Measurements from ENCODE around the gene LIMA1.

LIMA1 gene

DNA sequence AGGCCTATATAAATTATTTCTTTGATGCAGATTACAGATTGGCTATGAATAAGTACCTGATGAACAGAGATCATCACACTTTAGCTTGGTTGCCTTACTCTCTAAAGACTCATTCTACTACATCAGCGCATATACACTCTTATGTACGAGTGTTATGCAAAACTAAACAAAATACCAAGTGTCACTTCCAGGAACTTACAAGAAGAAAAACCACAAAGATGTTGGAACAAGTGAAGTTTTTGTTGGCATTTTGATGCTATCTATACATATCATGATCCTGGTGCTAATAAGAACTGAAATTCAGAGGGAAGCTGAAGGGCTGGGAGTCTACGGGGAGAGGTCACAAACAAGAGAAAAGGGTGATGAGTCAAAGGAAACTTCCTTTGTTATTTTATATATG lies 68.3 kb downstream of the LIMA1 start:
- Histone ChIP-seq H3K4me3 (no peak overlapping the region), H3K27ac (no peak overlapping the region)
- TF ChIP-seq, protein P1, sequence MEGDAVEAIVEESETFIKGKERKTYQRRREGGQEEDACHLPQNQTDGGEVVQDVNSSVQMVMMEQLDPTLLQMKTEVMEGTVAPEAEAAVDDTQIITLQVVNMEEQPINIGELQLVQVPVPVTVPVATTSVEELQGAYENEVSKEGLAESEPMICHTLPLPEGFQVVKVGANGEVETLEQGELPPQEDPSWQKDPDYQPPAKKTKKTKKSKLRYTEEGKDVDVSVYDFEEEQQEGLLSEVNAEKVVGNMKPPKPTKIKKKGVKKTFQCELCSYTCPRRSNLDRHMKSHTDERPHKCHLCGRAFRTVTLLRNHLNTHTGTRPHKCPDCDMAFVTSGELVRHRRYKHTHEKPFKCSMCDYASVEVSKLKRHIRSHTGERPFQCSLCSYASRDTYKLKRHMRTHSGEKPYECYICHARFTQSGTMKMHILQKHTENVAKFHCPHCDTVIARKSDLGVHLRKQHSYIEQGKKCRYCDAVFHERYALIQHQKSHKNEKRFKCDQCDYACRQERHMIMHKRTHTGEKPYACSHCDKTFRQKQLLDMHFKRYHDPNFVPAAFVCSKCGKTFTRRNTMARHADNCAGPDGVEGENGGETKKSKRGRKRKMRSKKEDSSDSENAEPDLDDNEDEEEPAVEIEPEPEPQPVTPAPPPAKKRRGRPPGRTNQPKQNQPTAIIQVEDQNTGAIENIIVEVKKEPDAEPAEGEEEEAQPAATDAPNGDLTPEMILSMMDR (IDR thresholded peaks at IDR 0.05), result no peak
- no peak for DNase-seq (ENCODE audit: low spot score)

- TF ChIP-seq, protein P1 (IDR thresholded peaks at IDR 0.05), result no peak
- H3K4me3 ChIP-seq, result no peak overlapping the region
- no peak for DNase-seq (ENCODE audit: low spot score)
- H3K27ac ChIP-seq, result no peak overlapping the region
These were observed 69.3 kb downstream of the LIMA1 start for GRCh38 chr12:50214018-50214417.

- TF ChIP-seq, protein P1 (IDR thresholded peaks at IDR 0.05), result no peak
- H3K27ac ChIP-seq, result no peak overlapping the region
- DNase-seq (ENCODE audit: low spot score), result no peak
- H3K4me3 ChIP-seq, result no peak overlapping the region
These were observed 69.9 kb downstream of the LIMA1 start for GRCh38 chr12:50213439-50213838.

DNA sequence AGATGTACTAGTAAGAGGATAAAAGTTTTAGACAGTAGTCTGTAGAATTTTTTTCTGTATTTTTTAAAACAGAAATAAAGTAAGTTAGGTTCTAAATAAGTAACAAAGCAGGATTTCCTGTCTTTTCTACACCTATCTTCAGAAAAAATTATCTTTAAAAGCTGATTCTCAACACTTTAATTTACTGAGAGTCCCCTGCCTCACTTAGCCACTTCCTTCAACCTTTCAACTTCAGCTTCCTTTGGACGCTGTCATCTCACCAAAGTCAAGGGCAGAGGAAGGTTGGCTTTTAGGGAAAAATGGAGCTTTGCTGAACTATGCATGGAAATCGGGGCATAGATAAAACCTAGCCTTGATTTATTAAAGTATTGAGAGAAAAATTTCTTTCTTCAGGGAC lies 71.3 kb downstream of the LIMA1 start:
- Histone ChIP-seq H3K27ac (peak overlapping the region in 1 of 2 donors; percentile 18), H3K4me3 (no peak overlapping the region)
- no peak for DNase-seq (ENCODE audit: low spot score)
- TF ChIP-seq, protein P1 (IDR thresholded peaks at IDR 0.05), result no peak

DNA sequence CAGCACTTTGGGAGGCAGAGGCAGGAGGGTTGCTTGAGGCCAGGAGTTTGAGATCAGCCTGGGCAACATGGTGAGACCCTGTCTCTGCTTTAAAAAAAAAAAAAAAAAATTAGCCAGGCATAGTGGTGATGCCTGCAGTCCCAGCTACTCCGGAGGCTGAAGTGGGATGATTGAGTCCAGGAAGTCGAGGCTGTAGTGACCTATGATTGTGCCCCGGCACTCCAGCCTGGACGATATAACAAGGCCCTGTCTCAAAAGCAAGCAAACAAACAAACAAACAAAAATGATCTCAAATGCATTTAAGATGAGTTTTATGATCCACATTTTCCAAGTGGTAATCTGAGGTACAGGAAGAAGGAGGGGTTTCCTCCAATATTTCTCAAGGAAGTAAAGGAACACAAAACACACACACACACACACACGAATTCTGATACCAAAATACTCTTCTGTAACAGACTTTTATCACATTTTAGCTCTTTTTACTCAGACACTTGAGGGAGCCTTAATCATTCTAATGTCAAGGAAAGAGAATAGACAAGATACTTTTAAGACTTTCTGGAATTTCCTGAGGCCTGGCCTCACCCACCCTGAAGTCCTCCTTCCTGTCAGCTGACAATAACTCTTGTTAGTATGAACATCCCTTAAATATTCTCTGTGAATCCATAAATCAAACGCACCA lies 71.8 kb downstream of the LIMA1 start:
- Histone ChIP-seq H3K27ac (no peak overlapping the region), H3K4me3 (no peak overlapping the region)
- no peak for DNase-seq (ENCODE audit: low spot score)
- TF ChIP-seq, protein P1 (IDR thresholded peaks at IDR 0.05), result no peak

DNA sequence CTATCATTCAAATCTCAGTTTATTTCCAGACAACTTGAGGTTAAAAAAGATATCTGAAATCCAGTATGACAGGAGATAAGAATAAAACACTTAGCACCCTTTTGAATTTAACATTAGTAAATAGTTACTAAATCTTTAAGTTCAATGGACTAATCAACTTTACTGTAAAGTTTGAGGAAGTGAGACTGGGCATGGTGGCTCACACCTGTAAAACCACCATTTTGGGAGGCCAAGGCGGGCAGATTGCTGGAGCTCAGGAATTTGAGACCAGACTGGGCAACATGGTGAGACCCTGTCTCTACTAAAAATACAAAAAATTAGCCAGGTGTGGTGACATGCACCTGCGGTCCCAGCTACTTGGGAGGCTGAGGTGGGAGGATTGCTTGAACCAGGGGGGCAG lies 75.9 kb downstream of the LIMA1 start:
- no peak overlapping the region for H3K27ac ChIP-seq
- TF ChIP-seq, protein P1 (IDR thresholded peaks at IDR 0.05), result no peak

DNA sequence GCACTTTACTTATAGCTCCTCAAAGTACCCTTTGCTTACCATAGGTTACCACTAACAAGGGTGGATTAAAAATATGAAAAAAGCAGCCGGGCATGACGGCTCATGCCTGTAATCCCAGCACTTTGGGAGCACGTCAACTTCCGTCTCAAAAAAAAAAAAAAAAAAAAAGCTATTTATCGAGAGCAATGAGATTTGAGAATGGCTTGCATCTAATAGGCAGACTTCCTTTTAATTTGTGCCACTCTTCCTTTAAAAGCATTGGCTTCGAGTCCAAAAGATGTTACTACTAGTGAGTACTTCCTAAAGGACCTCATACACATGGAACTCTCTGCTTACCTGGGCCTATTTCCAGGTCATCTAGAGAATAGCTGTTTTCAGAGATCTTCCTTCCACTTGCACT lies 77.7 kb downstream of the LIMA1 start:
- no peak for DNase-seq (ENCODE audit: low spot score)
- H3K27ac ChIP-seq, result no peak overlapping the region
- TF ChIP-seq, protein P1 (IDR thresholded peaks at IDR 0.05), result no peak
- no peak overlapping the region for H3K4me3 ChIP-seq

More for the DNA sequence above, 75.9 kb downstream of the LIMA1 start:
- no peak overlapping the region for H3K4me3 ChIP-seq
- DNase-seq (ENCODE audit: low spot score), result no peak

All from coronary artery (tissue), 2 donors.